Measurements from ENCODE around the gene DCTN5. TPM values are rescaled to one million over a fixed set of nuclear protein-coding genes. Genes with fewer than 3 reads are reported as not detected.

DCTN5 gene
- total and polyA plus RNA-seq, 2 experiments from 2014 or later, result 23.3 to 31.7 TPM

DNA sequence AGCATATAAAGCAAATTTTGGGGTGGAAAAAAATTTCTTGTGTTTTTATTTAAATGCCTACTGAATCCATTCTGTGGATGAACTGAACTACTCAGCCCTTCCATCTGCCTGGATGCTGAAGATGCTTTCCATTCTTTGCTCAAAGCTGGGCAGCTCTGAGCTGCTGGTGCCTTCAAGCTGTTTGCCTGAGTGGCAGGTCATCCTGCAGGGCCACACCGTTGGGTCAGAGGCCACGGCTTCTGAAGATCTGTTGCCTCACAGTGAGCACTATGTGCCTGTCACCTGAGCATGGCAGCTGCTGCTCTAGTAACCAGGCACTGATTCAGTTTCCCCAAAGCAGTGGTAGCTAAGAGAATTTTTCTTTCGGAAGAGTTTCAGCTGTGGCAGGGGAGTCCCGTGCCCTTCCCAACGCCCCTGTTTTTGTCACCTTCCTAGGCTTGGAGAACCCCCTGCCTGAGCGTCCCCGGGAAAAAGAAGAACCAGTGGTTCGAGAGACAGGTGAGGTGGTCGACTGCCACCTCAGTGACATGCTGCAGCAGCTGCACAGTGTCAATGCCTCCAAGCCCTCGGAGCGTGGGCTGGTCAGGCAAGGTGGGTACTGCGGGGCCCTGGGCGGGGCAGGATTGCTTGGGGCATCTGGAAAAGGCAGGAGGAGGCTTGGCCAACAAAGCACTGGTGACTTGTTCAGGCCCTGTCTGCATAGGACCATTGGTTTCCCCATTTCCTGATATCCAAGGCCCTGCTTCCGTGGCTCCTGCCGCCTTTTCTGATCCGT lies 46.0 kb downstream of the DCTN5 start:
- Histone ChIP-seq H3K79me2 (peaks cover 3% of the 10 kb centered on the region), H3K4me2 (no peak overlapping the region), H3K9me3 (ENCODE audit: low read depth) (no peaks in the 10 kb centered on the region), H2AFZ (no peak overlapping the region), H4K20me1 (ENCODE audit: insufficient read depth, poor library complexity, severe bottlenecking) (no peaks in the 10 kb centered on the region), H3K4me3 (no peak overlapping the region), H3K4me1 (ENCODE audit: insufficient read depth) (no peaks in the 10 kb centered on the region), H3K27me3 (no peaks in the 10 kb centered on the region), H3K27ac (no peak overlapping the region), H3K9me2 (replicated peaks; ENCODE audit: insufficient read depth) (no peaks in the 10 kb centered on the region), H3K36me3 (replicated peaks; ENCODE audit: insufficient read depth, low read depth) (no peaks in the 10 kb centered on the region)
- no peak for DNase-seq (ENCODE audit: low spot score)
- 96% methylated on average over 16 of the region's 16 CpGs for WGBS (ENCODE audit: low lambda C conversion rate, missing lambda C conversion rate)
- TF ChIP-seq EZH2phosphoT487 (IDR thresholded peaks at IDR 0.05; ENCODE audit: low read depth, severe bottlenecking, unreplicated experiment), result no peak
- TF ChIP-seq, protein P1, sequence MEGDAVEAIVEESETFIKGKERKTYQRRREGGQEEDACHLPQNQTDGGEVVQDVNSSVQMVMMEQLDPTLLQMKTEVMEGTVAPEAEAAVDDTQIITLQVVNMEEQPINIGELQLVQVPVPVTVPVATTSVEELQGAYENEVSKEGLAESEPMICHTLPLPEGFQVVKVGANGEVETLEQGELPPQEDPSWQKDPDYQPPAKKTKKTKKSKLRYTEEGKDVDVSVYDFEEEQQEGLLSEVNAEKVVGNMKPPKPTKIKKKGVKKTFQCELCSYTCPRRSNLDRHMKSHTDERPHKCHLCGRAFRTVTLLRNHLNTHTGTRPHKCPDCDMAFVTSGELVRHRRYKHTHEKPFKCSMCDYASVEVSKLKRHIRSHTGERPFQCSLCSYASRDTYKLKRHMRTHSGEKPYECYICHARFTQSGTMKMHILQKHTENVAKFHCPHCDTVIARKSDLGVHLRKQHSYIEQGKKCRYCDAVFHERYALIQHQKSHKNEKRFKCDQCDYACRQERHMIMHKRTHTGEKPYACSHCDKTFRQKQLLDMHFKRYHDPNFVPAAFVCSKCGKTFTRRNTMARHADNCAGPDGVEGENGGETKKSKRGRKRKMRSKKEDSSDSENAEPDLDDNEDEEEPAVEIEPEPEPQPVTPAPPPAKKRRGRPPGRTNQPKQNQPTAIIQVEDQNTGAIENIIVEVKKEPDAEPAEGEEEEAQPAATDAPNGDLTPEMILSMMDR (IDR thresholded peaks at IDR 0.05; ENCODE audit: poor library complexity), result no peak
- TF ChIP-seq EZH2 (IDR thresholded peaks at IDR 0.05; ENCODE audit: borderline replicate concordance), result no peak

DNA sequence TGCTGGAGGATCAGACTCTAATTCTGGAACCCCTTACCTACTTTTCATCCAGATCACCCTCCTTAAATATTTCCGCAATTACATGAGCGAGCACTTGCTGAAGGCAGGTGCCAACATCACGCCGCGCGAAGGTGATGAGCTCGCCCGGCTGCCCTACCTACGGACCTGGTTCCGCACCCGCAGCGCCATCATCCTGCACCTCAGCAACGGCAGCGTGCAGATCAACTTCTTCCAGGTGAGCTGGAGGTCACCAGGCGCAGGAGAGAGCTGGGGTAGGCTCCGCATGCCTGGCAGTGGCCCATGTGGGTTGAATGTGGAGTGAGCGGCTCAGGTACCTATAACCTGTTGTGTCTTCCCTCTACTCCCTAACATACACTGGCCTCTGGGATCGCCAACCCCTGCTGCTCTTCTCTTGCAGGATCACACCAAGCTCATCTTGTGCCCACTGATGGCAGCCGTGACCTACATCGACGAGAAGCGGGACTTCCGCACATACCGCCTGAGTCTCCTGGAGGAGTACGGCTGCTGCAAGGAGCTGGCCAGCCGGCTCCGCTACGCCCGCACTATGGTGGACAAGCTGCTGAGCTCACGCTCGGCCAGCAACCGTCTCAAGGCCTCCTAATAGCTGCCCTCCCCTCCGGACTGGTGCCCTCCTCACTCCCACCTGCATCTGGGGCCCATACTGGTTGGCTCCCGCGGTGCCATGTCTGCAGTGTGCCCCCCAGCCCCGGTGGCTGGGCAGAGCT lies 48.3 kb downstream of the DCTN5 start:
- H3K9me2 ChIP-seq (replicated peaks; ENCODE audit: insufficient read depth), result no peaks in the 10 kb centered on the region
- no peaks in the 10 kb centered on the region for H4K20me1 ChIP-seq (ENCODE audit: insufficient read depth, poor library complexity, severe bottlenecking)
- 98% methylated on average over 36 of the region's 36 CpGs for WGBS (ENCODE audit: low lambda C conversion rate, missing lambda C conversion rate)
- no peaks in the 10 kb centered on the region for H3K36me3 ChIP-seq (replicated peaks; ENCODE audit: insufficient read depth, low read depth)
- H2AFZ ChIP-seq, result no peak overlapping the region
- TF ChIP-seq, protein P1 (IDR thresholded peaks at IDR 0.05; ENCODE audit: poor library complexity), result no peak
- TF ChIP-seq EZH2phosphoT487 (IDR thresholded peaks at IDR 0.05; ENCODE audit: low read depth, severe bottlenecking, unreplicated experiment) (no peak), EZH2 (IDR thresholded peaks at IDR 0.05; ENCODE audit: borderline replicate concordance) (no peak)
- H3K27ac ChIP-seq, result no peak overlapping the region
- no peaks in the 10 kb centered on the region for H3K9me3 ChIP-seq (ENCODE audit: low read depth)
- no peaks in the 10 kb centered on the region for H3K4me1 ChIP-seq (ENCODE audit: insufficient read depth)
- peaks cover 3% of the 10 kb centered on the region for H3K79me2 ChIP-seq
- H3K4me2 ChIP-seq, result no peak overlapping the region
- no peak overlapping the region for H3K4me3 ChIP-seq
- no peak for DNase-seq (ENCODE audit: low spot score)
- no peaks in the 10 kb centered on the region for H3K27me3 ChIP-seq

DNA sequence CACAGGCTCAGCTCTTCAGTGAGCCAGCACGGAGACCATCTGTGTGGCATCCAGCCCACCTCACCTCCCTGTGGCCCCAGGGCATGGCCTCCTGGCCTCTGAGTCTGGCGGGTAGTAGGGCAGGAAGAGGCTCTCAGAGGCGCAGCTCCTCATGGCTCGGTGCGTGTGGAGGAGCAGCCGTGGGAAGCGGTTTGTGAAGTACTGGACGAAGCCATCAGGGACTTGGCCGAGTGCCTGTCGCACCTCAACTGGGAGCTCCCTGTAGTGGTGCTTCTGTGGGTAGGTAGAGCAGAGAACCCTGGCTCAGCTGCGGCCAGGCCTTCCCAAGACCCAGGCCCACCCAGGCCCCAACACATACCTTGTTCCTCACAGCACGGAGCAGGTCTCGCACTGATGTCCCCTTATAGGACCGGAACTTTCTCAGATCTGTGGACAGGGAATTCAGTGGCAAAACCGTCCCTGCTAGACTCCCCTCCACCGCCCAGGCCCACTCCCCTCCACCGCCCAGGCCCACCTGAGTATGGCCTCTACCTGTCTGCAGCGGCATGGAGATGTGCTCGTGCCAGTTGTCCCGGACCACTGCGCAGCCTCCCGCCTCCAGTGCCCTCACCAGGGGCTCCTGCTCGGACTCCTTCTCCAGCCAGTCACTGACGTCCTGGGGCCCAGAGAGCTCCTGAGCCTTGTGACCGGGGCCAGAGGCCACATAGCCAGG lies 49.7 kb downstream of the DCTN5 start:
- Histone ChIP-seq H3K4me3 (no peak overlapping the region), H3K4me1 (ENCODE audit: insufficient read depth) (no peaks in the 10 kb centered on the region), H4K20me1 (ENCODE audit: insufficient read depth, poor library complexity, severe bottlenecking) (no peaks in the 10 kb centered on the region), H3K4me2 (no peak overlapping the region), H3K27me3 (no peaks in the 10 kb centered on the region), H2AFZ (no peak overlapping the region), H3K27ac (no peak overlapping the region), H3K79me2 (no peaks in the 10 kb centered on the region), H3K9me2 (replicated peaks; ENCODE audit: insufficient read depth) (no peaks in the 10 kb centered on the region), H3K9me3 (ENCODE audit: low read depth) (no peaks in the 10 kb centered on the region), H3K36me3 (replicated peaks; ENCODE audit: insufficient read depth, low read depth) (no peaks in the 10 kb centered on the region)
- TF ChIP-seq EZH2phosphoT487 (IDR thresholded peaks at IDR 0.05; ENCODE audit: low read depth, severe bottlenecking, unreplicated experiment) (no peak), EZH2 (IDR thresholded peaks at IDR 0.05; ENCODE audit: borderline replicate concordance) (no peak)
- TF ChIP-seq, protein P1 (IDR thresholded peaks at IDR 0.05; ENCODE audit: poor library complexity), result no peak
- 97% methylated on average over 24 of the region's 25 CpGs for WGBS (ENCODE audit: low lambda C conversion rate, missing lambda C conversion rate)
- no peak for DNase-seq (ENCODE audit: low spot score)
